T-helper 2 cell treated with Interferon-gamma antibody and Interleukin-4, amounts not matched to agents 5 μg/mL and 100 μg/mL, for 36 hours (primary cell): Measurements from ENCODE around the gene TRAF2.

Experiments
- DNase-seq: peaks from one replicate; pipeline ENCODE4 v3.0.0; 2021; ENCODE audit warnings: low spot score
- H3K27ac Mint-ChIP-seq: one replicate; pipeline ENCODE4 v1.8.0; 2021; ENCODE audit warnings: mild to moderate bottlenecking, mixed read lengths
- H3K27me3 Mint-ChIP-seq: one replicate; pipeline ENCODE4 v1.8.0; 2021; ENCODE audit warnings: low read depth, mixed read lengths
- H3K36me3 Mint-ChIP-seq: one replicate; pipeline ENCODE4 v1.8.0; 2021; ENCODE audit warnings: low read depth, mixed read lengths
- H3K4me1 Mint-ChIP-seq: one replicate; pipeline ENCODE4 v1.8.0; 2021; ENCODE audit warnings: low read depth, mixed read lengths
- H3K4me3 Mint-ChIP-seq: one replicate; pipeline ENCODE4 v1.8.0; 2022; ENCODE audit warnings: mild to moderate bottlenecking, moderate library complexity, mixed read lengths
- H3K9me3 Mint-ChIP-seq: one replicate; pipeline ENCODE4 v1.8.0; 2021; ENCODE audit warnings: mixed read lengths

TRAF2 gene

GRCh38 chr9:136899196-136899595, 12.9 kb downstream of the TRAF2 start:
- Mint-ChIP-seq H3K9me3 (no peaks in the 10 kb centered on the region), H3K36me3 (peaks cover 45% of the 10 kb centered on the region), H3K4me1 (peaks cover 34% of the 10 kb centered on the region), H3K27ac (peak overlapping the region; percentile 63), H3K27me3 (no peaks in the 10 kb centered on the region), H3K4me3 (no peak overlapping the region)
- no peak for DNase-seq

- DNase-seq = no peak
- Mint-ChIP-seq H3K4me1 (peaks cover 36% of the 10 kb centered on the region), H3K27ac (peak overlapping the region; percentile 94), H3K9me3 (no peaks in the 10 kb centered on the region), H3K4me3 (no peak overlapping the region), H3K36me3 (peaks cover 42% of the 10 kb centered on the region), H3K27me3 (no peaks in the 10 kb centered on the region)
Measured at GRCh38 chr9:136900556-136900955, 14.2 kb downstream of the TRAF2 start.

GRCh38 chr9:136900988-136901515, 14.7 kb downstream of the TRAF2 start:
- Mint-ChIP-seq H3K4me3 (peak overlapping the region; percentile 68), H3K27me3 (no peaks in the 10 kb centered on the region), H3K36me3 (peaks cover 45% of the 10 kb centered on the region), H3K27ac (peak overlapping the region; percentile 94), H3K9me3 (no peaks in the 10 kb centered on the region), H3K4me1 (peaks cover 36% of the 10 kb centered on the region)
- no peak for DNase-seq

GRCh38 chr9:136901516-136902258, 15.4 kb downstream of the TRAF2 start:
- Mint-ChIP-seq H3K27me3 (no peaks in the 10 kb centered on the region), H3K4me3 (peak overlapping the region; percentile 68), H3K36me3 (peaks cover 50% of the 10 kb centered on the region), H3K4me1 (peaks cover 37% of the 10 kb centered on the region), H3K9me3 (no peaks in the 10 kb centered on the region), H3K27ac (peak overlapping the region; percentile 94)
- DNase-seq = peak; percentile 85

GRCh38 chr9:136902259-136902821, 16.0 kb downstream of the TRAF2 start:
- peak overlapping the region; percentile 68 for H3K4me3 Mint-ChIP-seq
- no peaks in the 10 kb centered on the region for H3K9me3 Mint-ChIP-seq
- H3K4me1 Mint-ChIP-seq = peaks cover 33% of the 10 kb centered on the region
- peak; percentile 92 for DNase-seq
- no peaks in the 10 kb centered on the region for H3K27me3 Mint-ChIP-seq
- H3K27ac Mint-ChIP-seq = peak overlapping the region; percentile 94
- peaks cover 55% of the 10 kb centered on the region for H3K36me3 Mint-ChIP-seq

- peaks cover 60% of the 10 kb centered on the region for H3K36me3 Mint-ChIP-seq
- H3K4me1 Mint-ChIP-seq = peaks cover 33% of the 10 kb centered on the region
- no peaks in the 10 kb centered on the region for H3K27me3 Mint-ChIP-seq
- no peaks in the 10 kb centered on the region for H3K9me3 Mint-ChIP-seq
- peak overlapping the region; percentile 68 for H3K4me3 Mint-ChIP-seq
- peak overlapping the region; percentile 94 for H3K27ac Mint-ChIP-seq
- DNase-seq = no peak
Measured at GRCh38 chr9:136903041-136903554, 16.8 kb downstream of the TRAF2 start.

GRCh38 chr9:136906266-136906665, 19.9 kb downstream of the TRAF2 start:
- H3K9me3 Mint-ChIP-seq = no peaks in the 10 kb centered on the region
- H3K27me3 Mint-ChIP-seq = no peaks in the 10 kb centered on the region
- H3K4me1 Mint-ChIP-seq = peaks cover 24% of the 10 kb centered on the region
- H3K27ac Mint-ChIP-seq = no peak overlapping the region
- no peak overlapping the region for H3K4me3 Mint-ChIP-seq
- H3K36me3 Mint-ChIP-seq = peaks cover 58% of the 10 kb centered on the region
- no peak for DNase-seq

- DNase-seq = no peak
Measured at GRCh38 chr9:136907011-136907914, 20.9 kb downstream of the TRAF2 start.

GRCh38 chr9:136910197-136910900, 24.0 kb downstream of the TRAF2 start:
- H3K4me3 Mint-ChIP-seq = no peak overlapping the region
- DNase-seq = no peak
- peaks cover 2% of the 10 kb centered on the region for H3K4me1 Mint-ChIP-seq
- no peak overlapping the region for H3K27ac Mint-ChIP-seq
- no peaks in the 10 kb centered on the region for H3K9me3 Mint-ChIP-seq
- peaks cover 42% of the 10 kb centered on the region for H3K36me3 Mint-ChIP-seq
- no peaks in the 10 kb centered on the region for H3K27me3 Mint-ChIP-seq

More at GRCh38 chr9:136907011-136907914, 20.9 kb downstream of the TRAF2 start:
- Mint-ChIP-seq H3K4me1 (peaks cover 14% of the 10 kb centered on the region), H3K36me3 (peaks cover 51% of the 10 kb centered on the region), H3K27ac (no peak overlapping the region), H3K27me3 (no peaks in the 10 kb centered on the region), H3K4me3 (no peak overlapping the region), H3K9me3 (no peaks in the 10 kb centered on the region)

- DNase-seq = no peak
- no peaks in the 10 kb centered on the region for H3K9me3 Mint-ChIP-seq
- H3K27me3 Mint-ChIP-seq = no peaks in the 10 kb centered on the region
- H3K27ac Mint-ChIP-seq = no peak overlapping the region
- peaks cover 40% of the 10 kb centered on the region for H3K36me3 Mint-ChIP-seq
- H3K4me3 Mint-ChIP-seq = no peak overlapping the region
- peaks cover 1% of the 10 kb centered on the region for H3K4me1 Mint-ChIP-seq
Measured at GRCh38 chr9:136910901-136911245, 24.6 kb downstream of the TRAF2 start.

- H3K27ac Mint-ChIP-seq = no peak overlapping the region
- H3K36me3 Mint-ChIP-seq = peaks cover 43% of the 10 kb centered on the region
- no peak overlapping the region for H3K4me3 Mint-ChIP-seq
Measured at GRCh38 chr9:136913701-136914438, 27.6 kb downstream of the TRAF2 start.

GRCh38 chr9:136915632-136916329, 29.5 kb downstream of the TRAF2 start:
- Mint-ChIP-seq H3K27me3 (no peaks in the 10 kb centered on the region), H3K27ac (no peak overlapping the region), H3K9me3 (no peaks in the 10 kb centered on the region), H3K4me1 (no peaks in the 10 kb centered on the region), H3K4me3 (no peak overlapping the region), H3K36me3 (peaks cover 45% of the 10 kb centered on the region)
- no peak for DNase-seq

More at GRCh38 chr9:136913701-136914438, 27.6 kb downstream of the TRAF2 start:
- DNase-seq = no peak
- no peaks in the 10 kb centered on the region for H3K27me3 Mint-ChIP-seq
- H3K4me1 Mint-ChIP-seq = no peaks in the 10 kb centered on the region
- no peaks in the 10 kb centered on the region for H3K9me3 Mint-ChIP-seq
